GM21619 (cell line): Measurements from ENCODE around the gene EIF4G1.
"Not testable (repeated sequence)": the region's sequence is repeated elsewhere in the genome, so short reads cannot be mapped to it uniquely, and the experiment has no call there.

Experiments
- ATAC-seq: cut with Tn5 transposase; IDR thresholded peaks from one replicate; pipeline ENCODE4 v1.9.1; 2021; ENCODE audit not compliant: unreplicated experiment

The EIF4G1 gene

DNA sequence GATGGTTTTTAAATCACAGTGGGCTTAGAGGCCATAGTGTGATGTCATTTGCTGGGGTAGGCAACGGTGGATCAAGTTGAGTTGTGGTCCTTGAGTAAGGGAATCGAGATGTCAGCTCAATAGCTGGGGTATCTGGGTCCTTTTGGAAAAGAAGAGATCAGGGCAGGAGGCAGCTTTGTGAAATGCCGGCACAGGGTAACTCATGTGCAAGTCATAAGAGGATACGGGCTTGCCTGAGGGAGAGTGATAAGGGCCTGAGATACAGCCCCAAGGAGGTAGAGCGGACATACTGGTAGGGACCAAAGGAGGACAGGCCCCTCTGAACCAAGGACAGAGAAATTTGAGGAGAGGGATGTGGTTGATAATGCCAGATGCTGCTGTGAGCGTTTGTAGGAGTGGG lies 18.8 kb downstream of the EIF4G1 start:
- ATAC-seq = no peak

DNA sequence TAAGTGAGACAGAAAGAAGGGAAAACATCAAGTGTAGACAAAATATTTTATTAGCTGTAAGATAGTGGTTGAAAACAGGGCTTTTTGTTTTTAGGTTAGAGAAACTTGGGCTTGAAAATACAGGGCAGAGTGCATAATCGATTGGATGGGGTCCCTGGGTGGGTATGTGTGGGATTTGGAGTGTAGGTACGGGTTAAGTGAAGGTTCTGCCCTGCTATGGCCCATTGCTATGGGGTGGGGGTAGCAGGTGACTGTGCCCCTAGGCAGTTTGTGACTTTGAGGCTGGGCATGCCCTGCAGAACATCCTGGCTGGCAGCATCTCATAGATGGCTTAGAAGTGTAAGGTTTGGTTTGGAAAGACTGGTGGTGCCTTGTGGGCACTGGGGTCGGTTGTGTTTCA lies 19.3 kb downstream of the EIF4G1 start:
- ATAC-seq = no peak

DNA sequence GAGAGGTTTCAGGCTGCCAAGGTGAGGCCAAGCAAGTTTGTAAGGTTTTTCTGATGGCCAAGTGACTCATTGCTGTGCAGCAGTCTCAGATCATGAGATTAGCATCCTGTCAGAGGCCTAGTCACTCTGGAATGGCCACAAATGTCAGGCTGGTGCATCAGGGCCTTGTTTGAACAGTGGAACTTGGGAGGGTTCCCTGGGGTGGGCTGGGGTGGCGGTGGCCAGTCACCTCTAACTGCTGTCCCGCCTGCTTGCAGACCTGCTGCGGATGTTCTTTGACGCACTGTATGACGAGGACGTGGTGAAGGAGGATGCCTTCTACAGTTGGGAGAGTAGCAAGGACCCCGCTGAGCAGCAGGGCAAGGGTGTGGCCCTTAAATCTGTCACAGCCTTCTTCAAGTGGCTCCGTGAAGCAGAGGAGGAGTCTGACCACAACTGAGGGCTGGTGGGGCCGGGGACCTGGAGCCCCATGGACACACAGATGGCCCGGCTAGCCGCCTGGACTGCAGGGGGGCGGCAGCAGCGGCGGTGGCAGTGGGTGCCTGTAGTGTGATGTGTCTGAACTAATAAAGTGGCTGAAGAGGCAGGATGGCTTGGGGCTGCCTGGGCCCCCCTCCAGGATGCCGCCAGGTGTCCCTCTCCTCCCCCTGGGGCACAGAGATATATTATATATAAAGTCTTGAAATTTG lies 20.2 kb downstream of the EIF4G1 start:
- ATAC-seq = no peak

DNA sequence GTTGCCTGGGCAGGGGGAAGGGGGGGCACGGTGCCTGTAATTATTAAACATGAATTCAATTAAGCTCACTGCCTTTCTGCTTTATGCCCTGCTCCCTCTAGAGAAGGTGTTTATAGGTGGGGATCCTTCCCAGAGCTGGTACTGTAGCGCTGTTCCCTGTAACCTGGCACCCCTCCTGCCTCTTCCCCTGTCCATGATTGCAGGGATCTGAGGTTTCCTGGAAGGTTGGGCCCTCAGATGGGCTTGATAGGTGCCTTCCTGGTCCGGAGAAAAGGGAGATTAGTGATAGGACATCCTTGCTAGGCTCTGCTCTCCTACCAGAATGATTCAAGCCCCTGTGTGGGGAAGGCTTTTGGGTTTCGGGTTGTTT lies 20.9 kb downstream of the EIF4G1 start:
- ATAC-seq = no peak

DNA sequence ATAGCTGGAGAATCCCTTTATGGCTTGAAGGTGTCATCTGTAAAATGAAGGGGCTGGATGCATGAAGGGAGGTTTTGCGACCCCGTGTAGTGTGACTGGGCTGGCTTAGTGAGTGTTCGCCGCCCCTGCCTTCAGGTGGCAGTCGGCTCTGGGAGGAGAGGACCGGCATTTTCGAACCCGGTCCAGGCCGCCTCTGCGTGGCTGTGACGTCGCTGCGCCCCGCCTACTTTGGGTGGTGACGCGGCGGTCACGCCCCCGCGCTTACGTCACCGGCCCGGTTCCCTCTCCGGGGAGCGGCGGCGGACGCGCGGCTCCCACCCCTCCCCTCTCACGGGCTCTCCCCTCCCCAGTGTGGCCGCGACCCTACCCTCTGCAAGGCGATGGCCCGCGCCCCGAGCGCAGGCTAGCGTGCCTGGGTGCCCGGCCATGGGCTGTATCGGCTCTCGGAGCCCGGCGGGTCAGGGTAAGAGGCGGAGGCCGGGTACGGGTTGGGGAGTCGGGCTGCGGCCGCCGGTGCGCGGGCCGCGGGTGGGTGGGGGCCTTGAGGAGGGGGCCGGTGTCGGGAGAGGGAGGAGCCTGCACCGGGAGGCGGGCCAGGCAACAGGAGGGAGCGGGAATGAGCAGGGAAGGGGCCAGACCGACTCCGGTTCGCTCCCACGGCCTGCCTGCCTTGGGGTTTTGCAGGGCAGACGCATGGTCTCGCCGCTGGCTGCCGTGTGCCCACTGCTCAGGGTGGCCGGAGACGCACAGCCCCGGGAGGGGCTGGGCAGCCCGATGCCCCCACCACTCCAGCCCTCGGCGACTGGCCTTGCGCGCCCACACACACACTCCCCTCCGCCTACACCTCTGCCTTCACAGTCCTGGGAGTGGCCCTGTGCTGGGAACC lies 21.5 kb downstream of the EIF4G1 start:
- ATAC-seq = peak; percentile 78

DNA sequence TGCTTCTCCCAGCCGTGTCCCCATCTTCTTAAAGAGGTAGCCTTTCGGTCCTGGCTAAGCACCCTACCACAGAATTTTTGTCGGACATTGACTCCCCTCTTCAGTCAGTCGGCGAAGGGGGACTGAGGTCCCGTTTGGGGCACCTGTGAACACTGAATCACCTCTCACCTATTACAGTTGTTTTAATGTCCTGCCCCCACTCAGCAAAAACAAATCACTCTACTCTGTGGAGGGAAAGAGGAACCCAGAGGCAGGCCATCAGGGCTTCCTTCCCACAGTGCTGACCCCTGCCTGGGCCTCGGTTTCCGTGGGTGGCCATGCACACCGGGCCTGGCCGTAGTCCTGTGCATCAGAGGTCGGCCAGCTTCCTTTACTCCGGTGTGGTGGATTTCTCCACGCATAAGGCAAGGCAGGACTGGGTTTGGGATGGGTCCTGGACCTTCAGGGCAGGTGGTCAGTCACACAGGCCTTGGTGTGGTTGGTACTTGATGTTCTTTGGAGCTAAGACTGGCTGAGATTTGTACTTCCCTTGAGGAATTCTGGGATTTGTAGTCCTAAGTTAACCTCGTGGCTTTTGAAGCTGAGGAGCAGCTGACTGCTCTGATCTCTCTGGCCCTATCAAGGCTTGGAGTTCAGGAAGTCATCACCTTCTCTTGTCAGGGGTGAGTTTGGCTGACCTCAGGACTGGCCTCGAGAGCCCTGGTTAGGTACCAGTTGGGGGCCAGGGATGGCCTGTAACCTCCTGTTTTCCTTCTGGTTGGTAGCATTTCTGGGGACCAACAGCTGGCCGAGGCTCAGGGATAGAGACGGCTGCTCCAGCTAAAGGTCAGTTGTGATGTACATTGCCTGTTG lies 22.4 kb downstream of the EIF4G1 start:
- ATAC-seq = no peak

DNA sequence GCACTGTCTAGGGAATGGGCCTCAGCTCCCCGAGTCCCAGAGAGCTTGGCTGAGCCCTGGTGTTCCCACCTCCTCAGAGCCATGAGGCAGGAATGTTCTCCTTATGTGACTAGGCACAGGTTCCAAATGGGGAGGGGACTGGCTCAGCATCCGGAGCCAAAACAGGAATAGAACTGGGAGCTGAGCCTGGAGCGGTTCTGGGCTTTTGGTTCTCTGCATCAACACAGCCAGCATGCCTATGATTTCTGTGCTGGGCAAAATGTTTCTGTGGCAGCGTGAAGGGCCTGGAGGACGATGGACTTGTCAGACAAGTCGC lies 23.0 kb downstream of the EIF4G1 start, which contains the start of gene FAM131A:
Gene FAM131A, plus strand, starts transcription at position 202 of the 316 bp plus-strand sequence. Its CDS starts 31 bp downstream, at position 233.
- ATAC-seq = no peak

DNA sequence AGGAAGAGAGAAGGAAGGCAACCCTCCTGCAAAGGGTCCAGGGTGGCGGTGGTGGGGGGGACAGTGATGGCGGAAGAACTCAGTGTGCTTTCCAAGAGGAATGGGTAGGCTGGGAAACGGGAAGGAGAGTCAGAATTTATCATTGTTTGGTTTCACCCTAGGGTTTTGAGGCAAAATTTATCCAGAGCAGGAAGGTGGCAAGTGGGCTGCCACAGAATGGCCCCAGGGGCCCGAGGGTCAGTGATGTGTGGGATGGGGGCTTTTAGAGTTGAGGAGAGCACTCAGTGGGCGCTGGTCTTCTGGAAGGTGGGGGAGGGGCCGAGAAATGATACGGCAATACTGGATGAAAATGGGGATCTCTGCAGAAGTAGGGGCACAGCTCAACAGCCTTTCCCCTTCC lies 23.6 kb downstream of the EIF4G1 start:
- no peak for ATAC-seq

DNA sequence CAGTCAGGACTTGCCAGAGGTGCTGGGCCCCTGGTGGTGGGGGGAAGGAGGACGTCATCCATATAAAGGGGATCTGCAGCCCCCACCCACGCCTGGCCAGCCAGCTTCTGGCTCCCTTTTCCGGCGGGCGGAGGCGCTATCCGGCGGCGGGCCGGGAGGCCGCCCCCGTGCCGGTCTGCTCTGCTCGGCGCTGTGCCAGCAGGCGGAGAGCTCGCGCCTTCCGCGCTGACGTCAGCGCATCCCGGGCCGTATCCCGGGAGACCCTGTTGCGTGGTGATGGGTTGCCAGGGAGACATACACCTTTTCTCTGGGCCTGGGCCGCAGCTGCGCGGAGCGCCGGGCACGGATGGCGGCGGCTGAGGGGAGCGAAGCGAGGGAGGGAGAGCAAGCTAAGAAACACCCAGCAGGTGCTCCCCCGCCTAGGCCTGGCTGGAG lies 24.1 kb downstream of the EIF4G1 start:
- no peak for ATAC-seq

DNA sequence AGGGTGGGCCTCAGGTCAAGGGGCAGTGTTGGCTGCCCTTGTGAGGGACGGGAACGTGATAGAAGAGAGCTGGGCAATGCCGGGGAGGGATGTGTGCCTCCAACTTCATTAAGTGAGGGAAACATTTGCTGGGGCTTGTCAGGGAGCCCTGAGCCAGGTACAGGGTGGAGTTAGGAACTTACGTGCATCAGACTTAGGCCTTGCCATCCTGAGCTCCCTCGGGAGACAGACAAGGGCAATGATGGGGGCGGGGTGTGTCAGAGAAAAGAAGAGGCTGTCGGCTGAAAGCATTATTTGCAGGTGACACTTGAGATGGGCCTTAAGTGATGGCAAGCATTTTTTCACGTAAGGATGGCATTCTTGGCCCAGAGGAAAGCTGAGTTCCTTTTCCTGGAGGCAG lies 24.6 kb downstream of the EIF4G1 start:
- ATAC-seq = no peak

DNA sequence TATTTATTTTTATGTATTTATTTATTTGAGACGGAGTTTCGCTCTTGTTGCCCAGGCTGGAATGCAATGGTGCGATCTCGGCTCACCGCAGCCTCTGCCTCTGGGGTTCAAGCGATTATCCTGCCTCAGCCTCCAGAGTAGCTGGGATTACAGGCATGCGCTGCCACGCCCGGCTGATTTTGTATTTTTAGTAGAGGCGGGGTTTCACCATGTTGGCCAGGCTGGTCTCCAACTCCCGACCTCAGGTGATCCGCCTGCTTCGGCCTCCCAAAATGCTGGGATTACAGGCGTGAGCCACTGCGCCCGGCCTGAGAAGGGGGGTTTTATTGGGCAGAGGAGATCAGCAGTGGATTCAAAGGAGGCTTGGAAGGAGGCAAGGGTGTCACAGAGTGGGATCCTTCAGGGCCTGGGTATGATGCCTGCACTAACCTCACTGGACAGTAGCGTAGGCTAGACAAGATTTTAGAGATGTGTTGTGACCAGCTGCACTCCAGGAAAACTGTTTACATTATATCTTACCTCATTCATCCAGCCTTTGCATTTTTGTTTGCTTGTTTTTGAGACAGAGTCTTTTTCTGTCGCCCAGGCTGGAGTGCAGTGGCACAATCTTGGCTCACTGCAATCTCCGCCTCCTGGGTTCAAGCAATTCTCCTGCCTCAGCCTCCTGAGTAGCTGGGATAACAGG lies 25.2 kb downstream of the EIF4G1 start:
- not testable (repeated sequence) for ATAC-seq

DNA sequence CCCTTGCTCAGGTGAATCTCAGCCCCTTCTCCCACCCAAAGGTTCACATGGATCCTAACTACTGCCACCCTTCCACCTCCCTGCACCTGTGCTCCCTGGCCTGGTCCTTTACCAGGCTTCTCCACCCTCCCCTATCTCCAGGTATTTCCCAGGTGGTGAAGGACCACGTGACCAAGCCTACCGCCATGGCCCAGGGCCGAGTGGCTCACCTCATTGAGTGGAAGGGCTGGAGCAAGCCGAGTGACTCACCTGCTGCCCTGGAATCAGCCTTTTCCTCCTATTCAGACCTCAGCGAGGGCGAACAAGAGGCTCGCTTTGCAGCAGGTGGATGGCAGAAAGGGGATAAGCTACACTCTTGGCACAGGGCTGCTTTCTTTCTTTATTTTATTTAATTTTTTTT lies 27.5 kb downstream of the EIF4G1 start:
- ATAC-seq = no peak

DNA sequence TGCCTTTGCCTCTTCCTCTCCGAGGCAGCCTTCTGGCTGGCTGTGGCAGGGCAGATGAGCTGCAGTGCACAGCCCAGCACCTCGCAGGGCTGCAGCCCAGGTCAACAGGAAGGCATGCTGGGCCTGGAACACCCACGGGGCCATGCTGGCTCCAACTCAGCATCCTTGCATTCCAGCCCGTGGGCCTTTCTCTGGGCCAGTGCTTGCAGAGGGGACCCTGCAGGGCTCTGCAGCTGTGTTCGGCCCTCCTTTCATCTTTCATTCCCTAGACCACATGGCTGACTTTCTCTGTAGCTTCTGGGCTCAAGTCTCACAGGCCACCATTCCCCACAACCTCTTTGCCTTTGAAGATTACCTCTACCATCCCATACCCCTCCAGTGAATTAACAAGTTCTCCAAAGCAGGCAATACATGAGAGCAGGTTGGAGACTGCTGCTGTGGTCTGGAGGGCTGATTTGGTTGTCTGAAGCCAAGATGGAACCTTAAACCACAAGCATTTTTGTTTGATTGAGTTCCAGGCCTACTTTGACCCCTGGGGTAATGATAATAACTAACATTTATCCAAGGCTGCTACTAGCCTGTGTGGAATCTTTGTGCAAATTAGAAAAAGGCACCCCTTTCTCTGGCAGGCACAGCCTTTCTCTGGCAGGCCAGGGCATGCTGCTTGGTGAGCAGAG lies 28.9 kb downstream of the EIF4G1 start:
- no peak for ATAC-seq

DNA sequence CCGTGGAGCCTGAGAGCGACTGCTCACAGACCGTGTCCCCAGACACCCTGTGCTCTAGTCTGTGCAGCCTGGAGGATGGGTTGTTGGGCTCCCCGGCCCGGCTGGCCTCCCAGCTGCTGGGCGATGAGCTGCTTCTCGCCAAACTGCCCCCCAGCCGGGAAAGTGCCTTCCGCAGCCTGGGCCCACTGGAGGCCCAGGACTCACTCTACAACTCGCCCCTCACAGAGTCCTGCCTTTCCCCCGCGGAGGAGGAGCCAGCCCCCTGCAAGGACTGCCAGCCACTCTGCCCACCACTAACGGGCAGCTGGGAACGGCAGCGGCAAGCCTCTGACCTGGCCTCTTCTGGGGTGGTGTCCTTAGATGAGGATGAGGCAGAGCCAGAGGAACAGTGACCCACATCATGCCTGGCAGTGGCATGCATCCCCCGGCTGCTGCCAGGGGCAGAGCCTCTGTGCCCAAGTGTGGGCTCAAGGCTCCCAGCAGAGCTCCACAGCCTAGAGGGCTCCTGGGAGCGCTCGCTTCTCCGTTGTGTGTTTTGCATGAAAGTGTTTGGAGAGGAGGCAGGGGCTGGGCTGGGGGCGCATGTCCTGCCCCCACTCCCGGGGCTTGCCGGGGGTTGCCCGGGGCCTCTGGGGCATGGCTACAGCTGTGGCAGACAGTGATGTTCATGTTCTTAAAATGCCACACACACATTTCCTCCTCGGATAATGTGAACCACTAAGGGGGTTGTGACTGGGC lies 30.3 kb downstream of the EIF4G1 start:
- ATAC-seq = no peak

DNA sequence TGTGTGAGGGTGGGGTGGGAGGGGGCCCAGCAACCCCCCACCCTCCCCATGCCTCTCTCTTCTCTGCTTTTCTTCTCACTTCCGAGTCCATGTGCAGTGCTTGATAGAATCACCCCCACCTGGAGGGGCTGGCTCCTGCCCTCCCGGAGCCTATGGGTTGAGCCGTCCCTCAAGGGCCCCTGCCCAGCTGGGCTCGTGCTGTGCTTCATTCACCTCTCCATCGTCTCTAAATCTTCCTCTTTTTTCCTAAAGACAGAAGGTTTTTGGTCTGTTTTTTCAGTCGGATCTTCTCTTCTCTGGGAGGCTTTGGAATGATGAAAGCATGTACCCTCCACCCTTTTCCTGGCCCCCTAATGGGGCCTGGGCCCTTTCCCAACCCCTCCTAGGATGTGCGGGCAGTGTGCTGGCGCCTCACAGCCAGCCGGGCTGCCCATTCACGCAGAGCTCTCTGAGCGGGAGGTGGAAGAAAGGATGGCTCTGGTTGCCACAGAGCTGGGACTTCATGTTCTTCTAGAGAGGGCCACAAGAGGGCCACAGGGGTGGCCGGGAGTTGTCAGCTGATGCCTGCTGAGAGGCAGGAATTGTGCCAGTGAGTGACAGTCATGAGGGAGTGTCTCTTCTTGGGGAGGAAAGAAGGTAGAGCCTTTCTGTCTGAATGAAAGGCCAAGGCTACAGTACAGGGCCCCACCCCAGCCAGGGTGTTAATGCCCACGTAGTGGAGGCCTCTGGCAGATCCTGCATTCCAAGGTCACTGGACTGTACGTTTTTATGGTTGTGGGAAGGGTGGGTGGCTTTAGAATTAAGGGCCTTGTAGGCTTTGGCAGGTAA lies 31.1 kb downstream of the EIF4G1 start:
- ATAC-seq = peak; percentile 57

DNA sequence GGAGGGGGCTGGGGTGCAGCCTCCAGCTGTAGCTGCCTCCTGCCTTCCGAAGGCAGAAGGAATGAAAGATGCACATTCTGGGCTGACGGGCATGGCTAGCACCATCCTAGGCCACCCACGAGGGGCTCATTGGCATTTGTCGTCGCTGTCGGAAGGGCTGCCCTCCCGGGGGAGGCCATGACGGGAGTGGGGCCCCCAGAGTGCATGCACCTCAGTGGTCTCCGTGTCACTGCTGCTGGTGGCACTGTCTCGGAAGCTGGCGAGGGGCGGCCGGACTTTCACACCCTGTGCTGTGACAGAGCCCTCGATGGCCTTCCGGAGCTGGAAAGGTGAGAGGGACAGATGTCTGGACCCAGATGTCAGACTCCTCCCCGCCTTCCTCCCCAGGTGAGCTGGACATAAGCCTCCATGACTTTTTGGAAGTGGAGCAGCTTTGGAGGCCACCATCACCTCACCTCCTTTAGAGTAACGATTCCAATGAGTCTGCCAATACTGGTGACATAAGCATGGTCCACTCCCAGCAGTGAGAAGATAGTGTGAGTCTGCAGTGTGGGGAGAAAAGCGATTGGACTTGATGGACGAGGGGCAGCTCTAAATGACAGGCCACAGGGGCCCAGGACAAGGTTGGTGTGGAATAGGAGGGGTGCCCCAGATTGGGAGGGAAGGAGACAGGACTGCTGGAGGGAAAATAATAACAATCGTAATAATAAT lies 32.2 kb downstream of the EIF4G1 start:
- no peak for ATAC-seq

DNA sequence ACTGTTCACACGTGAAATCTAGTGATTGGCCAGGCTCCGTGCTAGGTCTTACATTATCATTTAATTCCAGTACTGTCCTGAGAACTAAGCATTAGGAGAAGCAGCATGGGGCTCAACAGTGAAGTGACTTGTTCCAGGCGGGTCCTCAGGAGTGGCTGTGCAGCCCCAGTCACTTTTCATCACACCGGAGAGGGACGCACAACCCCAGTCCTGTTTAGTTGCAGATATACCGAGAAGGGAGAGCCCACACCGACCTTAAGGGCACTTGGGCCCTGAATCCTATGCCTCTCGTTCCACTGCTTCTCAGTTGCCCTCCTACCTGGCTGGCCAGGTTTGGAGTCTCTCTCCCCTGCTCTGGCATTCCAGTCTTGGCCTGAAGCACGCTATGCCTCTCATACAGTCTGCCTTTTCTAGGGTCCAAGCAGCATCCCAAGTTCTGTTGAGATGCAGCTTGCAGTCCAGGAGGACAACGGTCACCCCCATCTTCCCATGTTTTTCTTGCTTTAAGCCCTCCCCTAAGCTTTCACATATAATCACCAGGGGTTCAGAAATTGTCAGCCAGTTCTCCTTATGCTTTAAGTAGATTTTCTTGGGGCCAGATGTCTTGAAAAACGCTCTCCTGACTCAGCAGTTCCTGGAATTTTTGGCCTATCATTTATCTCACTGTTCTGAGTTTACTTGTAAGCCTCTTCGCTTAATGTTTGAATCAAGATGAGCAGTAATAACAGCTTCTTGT lies 33.1 kb downstream of the EIF4G1 start:
- no peak for ATAC-seq

DNA sequence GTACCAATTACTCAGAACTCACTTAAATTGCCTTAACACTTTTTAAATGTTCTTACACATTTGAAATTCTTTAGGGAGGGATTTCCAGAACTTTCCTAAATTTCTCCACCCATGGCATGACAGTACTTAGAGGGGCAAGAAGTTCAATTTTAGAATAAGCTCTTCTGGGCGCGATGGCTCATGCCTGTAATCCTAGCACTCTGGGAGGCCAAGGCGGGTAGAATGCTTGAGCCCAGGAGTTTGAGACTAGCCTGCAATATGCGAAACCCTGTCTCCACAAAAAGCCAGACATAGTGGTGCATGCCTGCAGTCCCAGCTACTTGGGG lies 33.6 kb downstream of the EIF4G1 start:
- no peak for ATAC-seq
